22Rv1 (cell line): ENCODE measurements around the gene ZBTB7A.

Source experiments
- ZFX ChIP-seq: fragments of 450-650 bp; IDR thresholded peaks from 2 replicates; pipeline ENCODE4 v1.6.1; 2017; ENCODE audit warnings: antibody characterized with exemption, borderline replicate concordance
- TF ChIP-seq, protein P1 (sequence below): fragments of 450-650 bp; IDR thresholded peaks from 2 replicates; pipeline ENCODE4 v1.5.1; 2017; ENCODE audit warnings: mild to moderate bottlenecking

DNA sequence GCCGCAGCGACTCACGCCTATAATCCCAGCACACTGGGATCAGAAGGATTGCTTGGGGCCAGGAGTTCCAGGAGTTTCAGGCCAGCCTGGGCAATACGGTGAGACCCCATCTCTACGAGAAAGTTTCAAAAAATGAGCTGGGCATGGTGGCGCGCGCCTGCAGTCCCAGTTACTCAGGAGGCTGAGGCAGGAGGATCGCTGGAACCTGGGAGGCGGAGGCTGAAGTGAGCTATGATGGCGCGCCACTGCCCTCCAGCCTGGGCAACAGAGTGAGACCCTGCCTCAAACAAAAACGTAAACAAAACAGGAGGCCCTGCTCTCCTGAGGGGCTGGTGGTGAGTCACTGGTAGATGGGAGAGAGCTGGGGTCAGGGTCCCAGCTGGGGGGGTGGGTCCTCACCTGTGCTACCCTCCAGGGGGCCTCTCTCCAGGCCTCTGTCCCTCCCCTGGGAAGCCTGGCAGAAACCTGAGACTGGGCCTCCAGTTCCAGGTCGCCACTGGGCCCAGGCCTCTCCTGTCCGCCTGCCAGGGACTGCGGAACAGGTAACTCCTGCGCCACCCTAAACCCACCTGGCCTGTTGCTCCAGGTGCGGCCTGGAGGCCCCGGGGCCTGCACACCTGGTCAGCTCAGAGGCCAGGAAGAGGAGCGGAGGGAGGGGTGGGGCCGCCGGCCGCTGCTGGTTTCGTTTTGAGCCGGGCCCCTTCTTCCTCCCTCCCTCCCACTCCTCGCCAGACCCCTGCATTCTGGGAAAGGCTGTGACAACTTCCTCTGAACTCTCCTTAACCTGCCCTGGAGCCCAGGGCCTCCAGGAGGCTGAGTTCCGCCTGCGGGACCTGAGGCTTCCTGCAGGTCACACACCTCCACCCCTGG is 17.2 kb upstream of the ZBTB7A start:
- TF ChIP-seq, protein P1, sequence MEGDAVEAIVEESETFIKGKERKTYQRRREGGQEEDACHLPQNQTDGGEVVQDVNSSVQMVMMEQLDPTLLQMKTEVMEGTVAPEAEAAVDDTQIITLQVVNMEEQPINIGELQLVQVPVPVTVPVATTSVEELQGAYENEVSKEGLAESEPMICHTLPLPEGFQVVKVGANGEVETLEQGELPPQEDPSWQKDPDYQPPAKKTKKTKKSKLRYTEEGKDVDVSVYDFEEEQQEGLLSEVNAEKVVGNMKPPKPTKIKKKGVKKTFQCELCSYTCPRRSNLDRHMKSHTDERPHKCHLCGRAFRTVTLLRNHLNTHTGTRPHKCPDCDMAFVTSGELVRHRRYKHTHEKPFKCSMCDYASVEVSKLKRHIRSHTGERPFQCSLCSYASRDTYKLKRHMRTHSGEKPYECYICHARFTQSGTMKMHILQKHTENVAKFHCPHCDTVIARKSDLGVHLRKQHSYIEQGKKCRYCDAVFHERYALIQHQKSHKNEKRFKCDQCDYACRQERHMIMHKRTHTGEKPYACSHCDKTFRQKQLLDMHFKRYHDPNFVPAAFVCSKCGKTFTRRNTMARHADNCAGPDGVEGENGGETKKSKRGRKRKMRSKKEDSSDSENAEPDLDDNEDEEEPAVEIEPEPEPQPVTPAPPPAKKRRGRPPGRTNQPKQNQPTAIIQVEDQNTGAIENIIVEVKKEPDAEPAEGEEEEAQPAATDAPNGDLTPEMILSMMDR, result no peak
- TF ChIP-seq ZFX, result no peak
